HG03469 (cell line): Measurements from ENCODE around the gene PROM1.

Experiments used
- ATAC-seq: cut with Tn5 transposase; IDR thresholded peaks from one replicate; pipeline ENCODE4 v1.9.1; 2021; ENCODE audit warnings: mild to moderate bottlenecking, moderate library complexity, moderate number of reproducible peaks; ENCODE audit not compliant: unreplicated experiment

Gene PROM1, protein sequence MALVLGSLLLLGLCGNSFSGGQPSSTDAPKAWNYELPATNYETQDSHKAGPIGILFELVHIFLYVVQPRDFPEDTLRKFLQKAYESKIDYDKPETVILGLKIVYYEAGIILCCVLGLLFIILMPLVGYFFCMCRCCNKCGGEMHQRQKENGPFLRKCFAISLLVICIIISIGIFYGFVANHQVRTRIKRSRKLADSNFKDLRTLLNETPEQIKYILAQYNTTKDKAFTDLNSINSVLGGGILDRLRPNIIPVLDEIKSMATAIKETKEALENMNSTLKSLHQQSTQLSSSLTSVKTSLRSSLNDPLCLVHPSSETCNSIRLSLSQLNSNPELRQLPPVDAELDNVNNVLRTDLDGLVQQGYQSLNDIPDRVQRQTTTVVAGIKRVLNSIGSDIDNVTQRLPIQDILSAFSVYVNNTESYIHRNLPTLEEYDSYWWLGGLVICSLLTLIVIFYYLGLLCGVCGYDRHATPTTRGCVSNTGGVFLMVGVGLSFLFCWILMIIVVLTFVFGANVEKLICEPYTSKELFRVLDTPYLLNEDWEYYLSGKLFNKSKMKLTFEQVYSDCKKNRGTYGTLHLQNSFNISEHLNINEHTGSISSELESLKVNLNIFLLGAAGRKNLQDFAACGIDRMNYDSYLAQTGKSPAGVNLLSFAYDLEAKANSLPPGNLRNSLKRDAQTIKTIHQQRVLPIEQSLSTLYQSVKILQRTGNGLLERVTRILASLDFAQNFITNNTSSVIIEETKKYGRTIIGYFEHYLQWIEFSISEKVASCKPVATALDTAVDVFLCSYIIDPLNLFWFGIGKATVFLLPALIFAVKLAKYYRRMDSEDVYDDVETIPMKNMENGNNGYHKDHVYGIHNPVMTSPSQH

DNA sequence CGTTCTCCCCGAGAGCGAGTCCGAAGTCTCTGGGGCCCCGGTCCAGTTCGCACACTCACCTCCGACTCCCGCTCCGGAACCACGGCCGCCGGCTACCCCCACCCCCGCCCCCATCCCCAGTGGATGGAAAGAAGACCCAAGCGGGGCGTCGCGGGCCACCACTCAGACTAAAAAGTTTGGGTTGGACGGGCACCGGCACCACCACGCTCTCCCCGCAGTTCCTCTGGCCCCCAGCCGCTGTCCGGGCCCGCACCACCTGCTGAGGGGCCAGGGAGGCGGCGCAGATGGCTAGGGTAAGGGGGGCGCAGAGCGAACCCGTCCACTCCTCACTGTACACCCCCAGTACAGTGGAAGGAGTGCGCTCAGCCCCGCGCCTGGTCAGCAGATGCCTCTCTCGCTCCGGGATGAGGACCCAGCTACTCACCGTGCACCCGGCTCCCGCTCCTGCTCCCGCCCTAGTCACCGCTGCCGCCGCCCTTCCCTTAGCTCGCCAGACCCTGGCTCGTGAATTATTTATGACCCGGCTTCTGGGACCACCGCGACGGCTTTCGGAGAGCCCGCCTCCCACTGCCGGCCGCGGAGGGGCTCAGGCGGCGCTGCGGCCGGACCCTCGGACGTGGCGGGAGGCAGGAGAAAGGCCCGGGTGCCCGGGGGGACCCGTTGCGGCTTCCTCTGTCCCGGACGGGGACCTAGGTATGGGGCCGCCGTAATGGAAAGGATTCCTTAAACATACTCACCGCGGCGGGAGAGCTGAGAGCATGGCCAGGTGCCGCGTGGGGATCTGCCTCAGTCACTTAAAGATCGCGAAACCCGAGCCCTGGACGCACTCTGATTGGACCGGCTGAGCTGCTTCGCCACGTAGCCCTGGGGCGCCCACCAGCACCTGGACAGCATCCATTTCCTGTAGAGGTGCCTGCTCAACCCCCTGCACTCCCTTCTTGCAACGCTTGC is at the start of gene PROM1:
Gene PROM1 (minus strand): TSS at position 783 of the 951 bp plus-strand sequence. CDS start 8,117 bp downstream, outside the sequence.
- no peak for ATAC-seq

DNA sequence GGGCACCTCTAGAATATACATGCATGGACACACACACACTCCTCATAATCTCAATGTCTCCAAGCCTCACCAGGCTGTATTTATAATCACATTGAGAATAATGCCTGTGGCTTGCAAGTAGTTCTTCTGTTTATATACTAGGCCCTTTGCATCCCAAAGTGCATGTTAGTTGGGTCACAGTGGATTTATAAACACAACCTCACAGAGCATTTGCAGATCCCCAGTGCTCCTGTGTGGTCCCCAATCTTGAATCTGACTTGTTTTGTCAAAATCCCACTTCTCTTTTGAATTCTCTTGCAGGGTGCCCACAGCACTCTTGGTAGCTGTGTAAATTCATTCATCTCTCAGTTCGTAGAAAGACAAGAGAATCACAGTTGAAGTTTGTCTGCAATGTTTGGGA is 49.6 kb upstream of the PROM1 start:
- ATAC-seq = no peak

DNA sequence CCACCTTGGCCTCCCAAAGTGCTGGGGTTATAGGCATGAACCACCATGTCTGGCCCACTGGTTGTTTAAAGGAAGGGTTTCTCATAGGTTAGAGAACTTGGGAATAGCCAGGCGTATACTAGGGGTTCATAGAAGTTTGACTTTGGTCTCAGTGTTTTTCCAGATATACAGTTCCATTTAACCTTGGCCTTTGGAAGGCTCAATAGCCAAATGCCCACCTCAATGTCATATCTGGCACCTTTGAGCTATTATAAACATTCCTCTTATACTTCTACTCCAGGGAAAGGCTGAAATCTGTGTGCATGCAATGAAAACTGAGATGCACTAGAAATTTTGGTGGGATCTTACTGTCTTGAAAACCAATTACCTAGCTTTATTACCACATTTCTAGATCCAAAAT is 47.5 kb upstream of the PROM1 start:
- no peak for ATAC-seq

DNA sequence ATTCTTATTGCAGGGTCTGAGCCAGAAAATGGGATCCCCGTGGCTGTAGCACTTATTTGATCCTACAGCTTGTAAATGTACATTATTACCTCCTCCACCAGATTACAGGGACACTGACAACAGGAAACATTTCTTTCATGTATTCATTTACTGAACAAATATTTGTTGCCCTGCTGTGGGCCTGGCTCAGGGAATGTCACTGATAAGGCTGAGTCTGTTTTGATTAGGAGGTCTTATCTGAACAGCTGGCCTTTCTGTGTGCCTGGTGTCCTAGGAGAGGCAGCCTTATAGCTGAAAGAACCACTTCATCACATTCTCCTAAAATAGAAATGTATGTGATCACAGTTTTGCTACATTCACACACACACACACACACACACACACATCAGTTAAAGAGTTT is 45.5 kb upstream of the PROM1 start:
- ATAC-seq = no peak

DNA sequence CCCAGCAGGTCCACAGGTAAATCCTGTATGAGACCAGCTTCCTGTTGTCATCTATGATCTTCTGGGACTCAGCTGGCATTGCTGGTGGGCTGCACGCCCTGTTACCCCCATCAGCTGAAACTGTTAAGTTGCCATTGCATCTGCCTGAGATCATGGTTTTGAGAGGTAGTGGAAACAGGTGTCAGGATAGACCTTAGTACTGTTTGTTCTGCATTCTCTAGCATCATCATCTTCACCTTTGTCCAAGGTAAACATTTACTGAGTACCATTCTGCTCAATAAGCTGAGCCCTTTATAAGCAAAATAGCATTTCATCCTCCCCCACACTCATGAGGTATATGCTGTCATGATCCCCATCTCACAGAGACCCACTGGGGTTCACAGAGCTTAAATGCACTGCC is 42.9 kb upstream of the PROM1 start:
- ATAC-seq = no peak

DNA sequence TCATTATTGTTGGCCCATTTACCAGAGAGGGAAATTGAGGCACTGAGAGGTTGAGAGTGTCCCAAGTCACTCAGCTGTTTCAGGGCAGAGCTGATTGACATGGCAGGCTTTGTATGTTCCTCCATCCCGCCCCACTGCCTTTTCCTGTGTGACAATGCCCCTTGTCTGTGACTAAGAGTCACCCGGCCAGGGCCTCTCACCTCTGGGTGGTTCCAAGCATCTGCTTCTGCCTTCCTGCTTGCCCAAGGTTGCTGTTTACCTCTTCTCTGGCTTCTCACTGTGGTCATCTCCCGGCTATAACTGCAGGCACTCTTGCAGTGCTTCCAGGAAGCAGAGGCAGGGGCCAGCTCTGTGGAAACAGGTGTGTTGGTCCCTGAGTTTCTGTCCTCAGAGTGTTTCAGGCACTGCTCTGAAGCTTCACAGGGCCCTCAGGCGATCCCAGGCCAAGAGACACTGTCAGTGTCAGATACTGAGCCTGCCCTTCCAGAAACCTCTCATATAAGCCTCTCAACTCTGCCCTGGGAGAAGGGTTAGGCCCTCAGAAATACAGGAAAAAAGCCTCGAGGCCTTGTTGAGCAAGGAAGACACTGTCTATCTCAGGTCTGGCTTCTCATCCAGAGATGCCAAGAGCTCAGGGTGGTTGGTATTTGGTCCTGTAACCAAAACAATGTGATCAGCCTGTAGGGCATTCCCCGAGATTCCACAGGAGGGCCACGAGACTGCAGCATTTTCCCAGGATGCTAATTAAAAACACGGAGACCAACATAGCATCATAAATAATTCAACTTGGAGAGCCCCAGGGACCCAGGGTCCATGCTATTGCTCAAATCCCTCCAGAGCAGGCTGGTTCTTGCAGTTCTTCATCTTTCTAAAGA is 42.0 kb upstream of the PROM1 start:
- ATAC-seq = no peak

DNA sequence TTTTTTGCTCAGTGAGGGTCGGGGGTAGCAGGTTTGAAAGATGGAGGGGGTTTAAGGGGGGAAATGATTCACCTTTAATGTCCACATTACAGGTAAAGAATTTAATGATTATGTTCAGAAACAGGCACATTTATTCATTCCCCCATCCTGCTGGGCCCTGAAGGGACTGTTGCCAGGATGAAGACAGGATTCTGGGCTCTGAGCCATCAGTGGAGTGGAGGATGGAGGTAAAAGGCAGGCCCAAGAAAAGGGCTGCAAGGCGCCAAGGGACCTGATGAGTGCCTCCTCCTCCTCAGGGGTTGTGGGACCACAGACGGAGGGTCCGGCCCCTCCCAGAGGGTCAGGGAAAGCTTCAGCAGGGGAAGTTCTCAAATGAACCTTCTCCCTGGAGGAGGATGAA is 40.4 kb upstream of the PROM1 start:
- ATAC-seq = no peak

DNA sequence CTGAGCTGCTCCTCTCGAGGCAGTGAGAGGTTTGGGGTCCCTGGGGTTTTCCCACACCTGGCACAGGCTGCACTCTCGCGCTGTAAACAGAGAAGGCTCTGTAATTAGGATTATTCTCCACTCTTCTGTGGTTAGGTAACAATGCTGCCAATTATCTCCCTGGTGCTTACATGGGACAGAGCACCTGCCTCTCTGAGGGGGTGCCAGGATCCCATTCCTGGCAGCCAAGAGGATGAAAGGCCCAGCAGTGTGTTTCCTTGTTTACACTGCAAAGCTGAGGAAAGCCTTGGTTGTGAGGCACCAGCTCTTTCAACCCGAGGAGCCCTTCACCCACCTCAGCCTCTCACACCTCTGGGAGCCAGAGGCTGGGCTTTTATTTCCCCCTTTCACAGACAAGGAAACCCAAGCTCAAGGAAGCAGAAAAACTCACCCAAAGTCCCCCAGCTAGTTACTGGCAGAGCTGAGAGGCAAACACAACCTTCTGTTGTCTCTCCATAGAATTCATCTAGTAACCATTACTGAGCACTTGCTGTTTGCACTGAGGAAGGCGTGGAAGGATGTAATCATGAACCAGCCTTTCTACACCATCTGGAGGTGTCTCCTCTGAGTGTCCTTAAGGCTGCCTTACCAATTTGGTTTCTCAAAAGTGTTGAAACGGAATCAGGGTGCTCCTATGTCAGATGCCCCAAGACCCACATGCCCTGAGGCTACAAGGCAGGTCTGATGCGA is 39.7 kb upstream of the PROM1 start:
- no peak for ATAC-seq

DNA sequence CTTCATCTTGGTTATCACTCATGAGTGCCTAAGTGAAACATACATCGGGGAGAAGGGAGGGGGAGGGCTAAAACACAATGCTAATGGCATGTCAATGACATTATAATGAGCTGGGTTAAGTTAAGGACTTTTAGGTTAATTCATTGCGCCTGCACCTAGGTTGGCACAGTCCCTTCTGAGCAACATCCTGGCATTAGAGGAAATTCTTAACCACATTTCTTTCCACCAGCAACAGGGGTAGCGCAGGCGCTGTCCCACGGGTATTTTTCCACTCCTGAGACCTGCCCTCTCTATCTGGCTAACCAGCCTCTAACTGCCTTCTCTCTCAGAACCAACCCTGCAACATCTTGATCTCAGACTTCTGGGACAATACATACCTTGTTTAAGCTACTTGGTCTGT is 39.0 kb upstream of the PROM1 start:
- no peak for ATAC-seq

DNA sequence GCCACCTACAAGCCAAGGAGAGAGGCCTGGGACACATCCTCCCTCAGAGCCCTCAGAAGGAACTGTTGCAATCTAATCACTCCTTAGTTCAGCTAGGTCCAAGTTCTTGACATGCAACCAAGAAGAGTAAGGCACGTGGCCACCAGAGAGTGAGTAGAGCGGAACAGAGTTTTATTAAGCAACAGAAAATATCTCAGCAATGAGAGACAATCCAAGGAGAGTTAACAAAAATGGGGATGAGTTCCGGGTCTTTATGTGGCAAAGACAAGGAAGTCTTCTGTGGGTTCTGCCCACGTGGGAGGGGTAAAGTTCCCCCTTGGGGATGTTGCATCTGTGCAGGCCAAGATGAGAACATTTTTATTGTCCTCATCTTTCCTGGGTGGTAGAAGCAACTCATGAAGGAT is 38.5 kb upstream of the PROM1 start:
- ATAC-seq = no peak

DNA sequence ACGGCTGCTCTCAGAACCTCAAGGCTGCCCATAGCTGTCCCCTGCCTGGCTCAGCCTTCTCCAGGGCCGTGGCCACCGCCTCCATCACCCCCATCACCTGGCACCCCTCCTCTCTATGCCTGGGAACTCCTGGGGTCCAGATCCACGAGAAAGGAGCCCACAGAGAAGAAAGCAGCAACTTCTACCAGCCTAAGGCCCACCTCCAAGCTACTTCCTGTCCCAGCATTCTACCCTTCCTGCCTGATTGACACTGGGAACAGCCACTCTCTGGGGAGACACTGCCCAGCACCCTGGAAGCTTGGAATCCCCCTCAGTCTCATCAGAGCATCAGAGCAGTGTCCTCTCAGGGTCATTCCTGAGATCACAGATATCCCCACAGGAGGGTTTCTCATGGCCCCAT is 36.9 kb upstream of the PROM1 start:
- ATAC-seq = no peak

DNA sequence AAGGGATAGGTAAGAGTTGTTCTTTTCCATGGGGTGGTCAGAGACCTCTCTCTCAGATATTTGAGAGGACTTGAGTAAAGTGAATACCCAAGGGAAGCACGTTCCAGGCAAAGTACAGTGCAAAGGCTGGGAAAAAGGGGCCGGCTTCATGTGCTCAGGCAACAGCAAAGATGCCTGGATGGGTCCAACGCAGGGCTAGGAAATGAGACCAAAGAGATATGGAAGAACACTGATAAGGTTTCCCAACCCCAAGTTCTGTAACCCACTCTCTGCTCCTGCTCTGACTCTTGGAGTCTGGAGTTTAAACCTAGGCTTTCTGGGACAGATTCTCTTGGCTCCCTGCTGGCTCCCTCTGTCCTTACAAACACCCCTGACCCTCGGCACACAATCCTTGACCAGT is 36.2 kb upstream of the PROM1 start:
- no peak for ATAC-seq

DNA sequence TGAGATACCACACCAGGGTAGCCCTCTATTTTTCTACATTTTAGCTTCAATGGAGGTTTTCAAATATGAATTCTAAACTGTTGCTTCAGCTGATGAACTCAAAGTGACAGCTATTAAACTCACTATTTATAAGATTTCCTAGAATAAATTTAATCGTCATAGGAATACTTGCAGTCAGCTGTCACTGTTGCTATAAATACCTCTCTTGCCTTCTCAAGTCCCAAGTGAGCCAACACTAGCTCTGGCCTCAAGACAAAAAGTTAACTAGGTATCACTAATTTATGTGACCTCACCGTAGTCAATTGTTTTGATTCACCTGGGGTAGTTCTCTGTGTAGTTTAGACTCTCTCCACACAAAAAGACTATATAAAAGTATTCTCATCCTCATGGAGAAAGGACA is 34.3 kb upstream of the PROM1 start:
- ATAC-seq = no peak

DNA sequence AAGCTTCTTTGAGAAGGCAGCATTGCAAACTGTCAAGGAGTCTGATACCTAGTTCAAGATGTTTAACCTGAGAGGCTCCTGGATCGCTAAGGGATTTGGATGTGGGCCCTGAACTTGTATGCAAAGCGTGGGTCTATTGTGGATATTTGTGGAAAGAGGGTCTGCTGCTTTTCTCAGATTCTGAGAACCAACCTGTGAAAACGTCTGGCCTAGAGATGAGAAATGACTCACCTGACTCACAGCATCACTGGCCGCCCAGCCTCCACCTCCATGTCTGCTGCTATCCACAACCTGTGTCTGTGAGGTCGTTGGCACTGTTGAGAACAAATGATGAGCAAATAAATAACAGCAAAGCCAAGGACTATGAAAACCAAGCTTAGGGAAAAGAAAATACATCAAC is 33.3 kb upstream of the PROM1 start:
- no peak for ATAC-seq

DNA sequence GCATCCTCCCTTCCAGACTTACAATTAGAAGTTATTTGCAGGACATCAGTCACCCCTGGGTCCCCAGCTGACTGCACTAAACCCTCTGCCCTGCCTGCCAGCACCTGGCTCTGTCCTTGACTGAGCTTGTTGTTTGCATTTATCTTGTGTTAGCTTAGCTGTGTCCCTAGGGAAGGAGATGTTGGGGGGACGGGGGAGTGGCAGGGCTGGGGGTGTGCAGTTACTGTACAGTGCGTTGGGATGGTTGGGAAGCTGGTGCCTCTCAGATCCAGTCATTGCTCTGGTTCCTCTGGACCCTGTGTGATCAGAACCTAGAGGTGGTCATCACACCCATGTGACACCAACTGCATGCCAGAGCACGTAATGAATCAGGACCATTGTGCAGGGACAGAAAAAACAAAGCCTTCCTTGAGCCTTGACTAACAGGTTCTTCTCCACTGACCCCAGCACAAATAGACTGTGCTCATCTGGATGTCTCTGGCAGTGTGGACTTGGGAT is 32.7 kb upstream of the PROM1 start:
- ATAC-seq = no peak

DNA sequence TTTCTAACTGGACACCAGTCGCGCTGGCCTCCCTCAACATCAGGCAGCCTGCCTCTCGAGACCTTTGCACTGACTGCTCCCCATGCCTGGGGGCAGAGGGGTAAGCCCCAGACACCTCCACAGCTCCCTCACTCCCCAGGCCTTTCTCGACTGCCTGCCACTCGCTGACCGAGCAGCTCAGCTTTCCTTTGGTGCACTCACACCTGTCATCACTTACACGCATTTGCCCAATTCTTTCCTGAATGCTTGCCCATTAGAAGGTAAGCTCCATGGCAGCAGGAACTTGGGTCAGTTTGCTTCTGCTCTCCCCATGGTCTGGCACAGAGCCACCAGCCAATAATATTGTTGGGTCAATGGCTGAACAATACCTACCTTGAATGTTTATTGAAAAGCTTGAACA is 32.2 kb upstream of the PROM1 start:
- no peak for ATAC-seq

DNA sequence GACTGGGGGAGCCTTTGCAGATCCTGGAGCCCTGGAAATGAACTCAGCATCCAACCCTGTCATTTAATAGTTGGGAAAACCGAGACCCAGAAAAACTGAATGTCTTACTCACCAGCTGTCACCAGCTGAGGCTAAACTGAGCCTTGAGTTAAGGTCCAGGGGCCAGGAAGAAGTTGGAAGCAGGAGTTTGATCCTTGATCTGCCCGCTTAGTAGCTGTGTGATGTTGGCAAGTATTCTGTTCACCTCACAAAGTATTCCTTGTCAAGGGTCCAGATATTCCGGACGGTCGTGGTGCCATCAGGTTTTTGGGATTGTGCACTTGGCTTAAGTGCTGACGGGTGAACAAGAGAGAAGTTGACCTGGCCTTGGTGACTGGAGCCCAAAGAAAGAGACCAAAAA is 30.7 kb upstream of the PROM1 start:
- ATAC-seq = no peak

DNA sequence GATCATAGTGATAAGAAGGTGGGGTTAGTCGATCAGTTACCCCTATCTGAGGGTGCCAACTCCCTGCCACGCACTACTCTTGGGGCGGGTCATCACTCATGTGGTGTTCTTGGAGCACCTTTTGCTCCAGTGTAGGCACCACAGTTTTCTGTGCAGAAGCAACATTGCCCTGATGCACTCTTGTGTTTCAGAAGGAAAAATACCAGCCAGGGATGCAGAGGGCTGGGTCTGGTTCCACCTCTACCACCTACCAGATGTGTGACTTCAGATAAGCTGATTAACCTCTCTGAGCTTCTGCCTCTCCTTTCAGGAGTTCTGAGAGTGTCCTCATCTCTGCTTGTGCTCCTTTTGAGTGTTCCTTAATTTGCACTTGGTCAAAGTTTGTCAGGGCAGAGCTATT is 29.9 kb upstream of the PROM1 start:
- no peak for ATAC-seq

DNA sequence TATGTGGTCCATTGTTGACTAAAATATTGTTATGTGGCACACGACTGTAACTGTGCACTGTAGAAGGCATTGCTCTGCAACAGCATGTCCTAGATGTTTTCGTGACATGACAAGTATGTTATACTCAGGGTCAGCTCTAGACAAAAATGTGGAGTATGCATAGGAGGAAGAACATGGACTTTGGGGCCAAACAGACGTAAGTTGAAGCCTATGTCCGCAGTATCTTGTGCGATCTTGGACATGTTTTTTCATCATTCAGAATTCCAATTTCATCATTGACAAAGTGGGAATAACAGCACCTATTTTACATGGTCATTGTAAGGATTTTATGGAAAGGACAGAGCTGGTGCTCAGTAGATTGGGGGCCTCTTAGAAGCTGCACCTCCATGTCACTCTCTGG is 27.7 kb upstream of the PROM1 start:
- ATAC-seq = no peak
